NCI-H345 (cell line): ENCODE measurements around the gene CILP.
"Not testable (repeated sequence)": the region's sequence is repeated elsewhere in the genome, so short reads cannot be mapped to it uniquely, and the experiment has no call there.

Experiments used
- DNase-seq: peaks from one replicate; lab custom pipeline; 2025; lab: John Stamatoyannopoulos, UW

Gene CILP

DNA sequence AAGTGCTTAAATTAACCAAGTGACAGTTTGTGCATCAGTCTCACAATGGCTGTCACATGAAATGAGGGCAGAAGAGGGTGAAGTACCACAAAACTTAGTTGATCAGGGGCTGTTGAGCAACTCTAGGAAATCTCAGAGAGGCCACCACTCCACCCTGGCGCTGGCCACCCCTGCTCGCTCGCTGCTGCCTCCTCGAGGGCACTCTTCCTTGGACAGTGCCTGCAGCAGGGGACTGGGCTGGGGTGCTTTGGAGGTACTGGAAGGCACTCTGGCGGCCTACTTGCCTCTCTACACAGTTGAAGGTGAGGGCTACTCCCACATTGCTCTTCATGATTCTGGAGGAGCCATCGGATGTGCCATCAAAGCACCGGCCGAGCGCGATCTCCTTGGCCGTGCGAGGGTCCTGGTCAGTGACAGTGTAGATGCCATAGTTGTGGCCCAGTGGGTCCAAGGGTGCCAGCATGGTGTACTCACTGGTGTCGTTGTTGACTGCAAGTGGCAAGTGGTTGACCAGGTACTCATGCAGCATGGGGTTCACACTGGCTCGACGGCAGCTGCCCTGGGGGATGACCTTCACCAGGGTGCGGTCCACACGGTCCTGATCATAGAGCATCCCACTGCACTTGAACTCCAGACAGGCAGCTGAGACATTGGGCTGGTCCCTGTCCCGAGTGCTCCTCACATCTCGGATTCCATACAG lies 14.5 kb downstream of the CILP start:
- DNase-seq = no peak

DNA sequence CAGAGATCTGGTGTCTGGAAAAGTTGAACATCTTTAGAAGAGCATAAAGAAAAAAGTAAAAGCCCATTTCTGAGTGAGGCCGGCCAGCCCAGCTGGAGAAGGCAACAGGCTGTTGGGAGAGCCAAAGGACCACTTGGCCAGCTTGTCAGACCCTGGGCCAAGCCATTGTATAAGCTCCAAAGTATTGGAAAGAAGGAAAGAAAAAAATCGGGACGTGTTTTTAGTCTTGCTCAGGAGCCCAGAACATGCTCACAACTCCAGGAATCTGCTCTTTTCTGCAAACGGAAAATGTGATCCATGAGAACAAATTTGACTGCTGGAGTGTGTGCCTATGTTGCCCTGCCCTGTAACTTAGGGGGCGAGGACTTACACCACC lies 15.7 kb downstream of the CILP start:
- DNase-seq = no peak

DNA sequence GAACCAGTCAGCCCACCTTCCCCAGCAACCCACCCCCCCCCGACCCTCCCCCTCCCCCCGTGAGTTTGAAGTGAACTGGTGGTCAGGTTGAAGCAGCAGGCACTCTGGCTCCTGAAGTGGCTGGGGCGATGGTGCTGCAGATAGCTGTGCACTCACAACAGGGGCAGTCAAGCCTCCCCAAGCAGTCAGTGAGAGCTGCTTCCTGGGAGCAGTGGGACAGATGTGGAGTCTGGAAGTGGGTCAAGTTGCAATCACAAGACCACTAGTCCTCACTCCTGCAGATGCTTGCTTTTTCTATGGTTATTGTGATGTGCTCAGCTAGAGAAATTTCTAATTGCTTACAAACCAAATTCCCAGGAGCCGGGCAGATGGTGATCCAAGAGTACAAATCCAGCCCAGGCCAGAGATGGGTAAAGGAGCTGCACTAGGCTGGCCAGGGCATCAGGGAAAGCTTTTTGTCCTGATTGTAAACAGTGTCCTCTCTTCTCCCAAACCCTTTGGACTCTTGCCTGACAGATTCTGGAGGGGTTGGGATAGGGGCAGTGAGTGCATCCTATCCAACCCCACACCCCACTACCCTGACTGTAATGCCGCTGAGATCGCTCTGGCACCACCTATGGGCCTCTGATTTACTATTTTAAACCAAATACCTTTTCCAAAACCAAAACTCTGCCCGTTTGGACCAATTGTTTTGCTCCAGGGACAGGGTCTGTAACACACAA lies 16.3 kb downstream of the CILP start:
- no peak for DNase-seq

DNA sequence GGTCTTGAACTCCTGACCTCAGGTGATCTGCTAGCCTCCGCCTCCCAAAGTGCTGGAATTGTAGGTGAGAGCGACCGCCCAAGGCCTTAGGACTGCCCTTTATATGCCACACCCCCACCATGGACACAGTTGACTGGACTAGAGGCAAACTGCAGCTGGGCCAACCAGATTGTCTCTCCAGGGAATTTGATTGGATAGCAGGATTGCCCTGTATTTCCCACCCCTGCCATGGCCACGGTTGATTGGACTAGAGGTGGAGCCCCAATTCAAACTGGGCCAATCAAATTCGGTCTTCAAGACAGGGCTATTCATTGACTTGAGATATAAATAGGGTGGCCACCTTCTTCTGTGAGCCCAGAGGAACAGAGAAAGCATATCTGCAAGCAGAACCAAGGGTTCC lies 19.3 kb downstream of the CILP start:
- DNase-seq = no peak

DNA sequence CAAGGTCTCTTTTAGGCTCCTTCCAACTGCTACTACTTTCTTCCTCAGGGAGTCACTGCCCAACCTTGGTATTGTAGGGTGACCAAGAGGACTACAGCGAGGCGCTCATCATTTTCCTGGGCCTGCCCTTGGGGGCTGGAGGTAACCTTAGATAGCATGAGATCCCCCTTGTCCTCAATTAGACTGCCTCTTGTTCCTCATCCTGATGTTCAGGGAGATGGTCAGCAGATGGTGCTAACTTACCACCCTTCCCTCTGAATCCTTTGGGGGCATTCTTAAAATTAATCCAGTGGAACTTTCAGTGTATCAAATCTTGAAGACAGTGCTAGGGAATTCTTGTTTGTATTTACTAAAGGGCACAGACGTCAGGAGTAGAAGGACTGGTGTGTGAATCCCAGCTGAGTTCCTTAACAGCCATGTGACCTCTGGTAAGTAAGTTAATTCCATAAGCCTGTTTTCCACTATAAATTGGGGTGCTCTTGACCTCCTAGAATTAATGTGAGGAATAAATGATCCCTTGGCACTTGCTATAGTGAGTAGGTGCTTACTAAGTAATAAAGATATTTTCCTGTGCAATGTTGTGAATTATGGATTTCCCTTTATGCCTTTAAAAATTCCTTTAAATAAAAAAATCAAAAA lies 22.1 kb downstream of the CILP start:
- DNase-seq = peak; percentile 5

DNA sequence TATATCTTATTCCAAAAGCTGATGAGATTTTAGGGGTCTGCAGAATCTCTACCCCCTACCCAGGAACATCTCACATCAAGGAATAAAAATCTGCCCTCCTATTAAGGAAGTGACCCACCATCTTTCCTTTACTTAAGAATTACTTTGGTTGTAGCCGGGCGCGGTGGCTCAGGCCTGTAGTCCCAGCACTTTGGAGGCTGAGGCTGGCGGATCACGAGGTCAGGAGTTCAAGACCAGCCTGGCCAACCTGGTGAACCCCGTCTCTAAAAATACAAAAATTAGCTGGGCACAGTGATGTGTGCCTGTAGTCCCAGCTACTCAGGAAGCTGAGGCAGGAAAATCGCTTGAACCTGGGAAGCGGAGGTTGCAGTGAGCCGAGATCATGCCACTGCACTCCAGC lies 22.8 kb downstream of the CILP start:
- DNase-seq = not testable (repeated sequence)

DNA sequence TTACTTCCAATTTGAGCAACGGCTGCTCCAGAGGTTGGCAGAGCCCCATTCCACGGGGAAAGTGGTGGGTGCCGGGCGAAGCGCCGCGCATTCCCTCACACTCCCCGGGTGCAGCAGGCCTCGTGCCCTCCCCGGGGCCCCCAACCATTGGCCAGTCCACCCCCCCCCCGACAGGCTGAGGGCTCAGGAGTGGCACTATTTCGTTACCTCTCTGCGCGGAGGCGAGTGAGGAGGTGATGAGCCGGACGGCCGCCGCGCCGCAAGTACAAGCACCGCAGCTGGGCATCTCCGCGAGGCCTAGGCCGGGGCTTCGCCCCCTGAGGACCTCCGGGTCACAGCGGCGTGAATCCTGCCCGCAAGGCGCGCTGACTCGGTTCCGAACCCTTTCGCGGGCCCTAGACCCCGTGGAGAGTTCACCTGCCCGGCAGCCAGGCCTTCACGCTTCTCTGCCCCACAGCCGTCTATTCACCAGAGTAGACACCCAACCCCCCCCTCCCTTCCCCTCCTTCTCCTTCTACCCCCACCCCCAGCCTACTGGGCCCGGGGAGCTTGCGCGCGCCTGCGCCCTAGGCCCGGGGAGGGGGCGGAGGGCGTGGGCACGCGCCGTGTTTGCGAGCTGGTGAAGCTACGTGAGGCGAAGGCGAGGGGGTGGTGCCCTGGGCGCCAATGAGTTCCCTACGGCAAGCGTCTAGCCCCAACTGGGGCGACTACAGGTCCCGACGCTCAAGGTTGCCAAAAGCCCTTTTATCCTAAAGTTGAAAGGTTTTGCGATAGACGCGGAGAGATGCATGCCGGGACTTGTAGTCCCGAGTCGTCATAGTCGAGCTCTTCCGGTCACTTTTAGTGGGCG lies 26.2 kb downstream of the CILP start, which contains the start of gene CLPX:
Gene CLPX, minus strand, starts transcription at position 475 of the 850 bp plus-strand sequence. Its CDS starts 189 bp downstream, at position 286.
- peak; percentile 87 for DNase-seq

DNA sequence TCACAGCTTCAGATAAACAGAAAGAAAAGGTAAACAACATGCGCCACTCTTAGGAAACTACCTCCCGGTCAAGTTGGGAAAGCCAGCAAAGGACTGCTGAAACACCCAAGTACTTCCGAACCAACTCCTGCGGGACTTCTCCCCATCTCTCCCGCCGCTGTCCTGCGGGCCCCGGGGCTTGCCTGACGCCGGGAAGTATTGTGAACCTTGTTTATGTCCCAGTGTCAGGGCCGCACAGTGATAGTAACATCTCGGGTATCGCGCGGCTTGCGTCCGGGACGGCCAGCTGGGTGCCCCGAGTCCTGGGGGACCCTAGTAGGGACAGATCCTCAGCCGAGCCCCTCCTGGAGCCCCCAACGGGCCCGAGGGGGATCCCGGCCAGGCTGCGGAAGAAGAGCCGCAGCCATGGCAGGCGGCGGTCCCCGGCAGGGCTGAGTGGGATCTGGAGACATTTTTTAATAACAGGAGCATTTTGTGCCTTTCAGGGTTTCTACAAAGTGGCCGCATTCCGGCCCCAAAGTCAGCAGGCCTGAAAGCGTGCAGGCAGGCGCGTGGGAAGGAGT lies 26.9 kb downstream of the CILP start:
- DNase-seq = peak; percentile 8

DNA sequence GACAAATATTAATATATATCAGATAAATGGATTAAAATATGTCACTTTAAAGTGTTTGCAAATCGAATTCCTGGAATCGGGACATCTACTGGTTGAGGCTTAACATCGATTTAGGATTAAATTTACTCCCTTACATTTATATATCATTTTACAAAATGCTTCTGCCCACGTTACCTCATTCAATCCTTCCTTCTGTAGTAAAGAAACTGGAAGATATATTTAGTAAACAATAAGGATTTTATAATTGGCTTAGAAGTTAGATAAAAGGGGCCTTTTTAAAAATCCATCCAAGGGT lies 27.5 kb downstream of the CILP start:
- DNase-seq = no peak

DNA sequence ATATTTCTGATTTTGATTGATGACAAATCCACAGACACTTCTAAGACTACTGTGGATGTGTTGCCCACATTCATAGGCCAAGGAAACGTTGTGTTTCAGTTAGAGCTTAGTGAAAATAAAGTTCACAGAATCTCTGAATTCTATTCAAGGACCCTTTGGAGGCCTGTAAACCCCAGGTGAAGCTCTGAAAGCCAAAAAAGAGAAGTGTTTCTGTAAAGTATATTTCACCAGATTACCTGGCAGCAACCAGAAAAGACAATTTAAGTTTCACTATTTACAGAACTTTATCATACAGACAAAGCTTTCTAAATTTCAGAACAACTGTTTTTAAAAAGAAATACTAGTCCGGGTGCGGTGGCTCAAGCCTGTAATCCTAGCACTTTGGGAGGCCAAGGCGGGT lies 28.7 kb downstream of the CILP start:
- DNase-seq = no peak

DNA sequence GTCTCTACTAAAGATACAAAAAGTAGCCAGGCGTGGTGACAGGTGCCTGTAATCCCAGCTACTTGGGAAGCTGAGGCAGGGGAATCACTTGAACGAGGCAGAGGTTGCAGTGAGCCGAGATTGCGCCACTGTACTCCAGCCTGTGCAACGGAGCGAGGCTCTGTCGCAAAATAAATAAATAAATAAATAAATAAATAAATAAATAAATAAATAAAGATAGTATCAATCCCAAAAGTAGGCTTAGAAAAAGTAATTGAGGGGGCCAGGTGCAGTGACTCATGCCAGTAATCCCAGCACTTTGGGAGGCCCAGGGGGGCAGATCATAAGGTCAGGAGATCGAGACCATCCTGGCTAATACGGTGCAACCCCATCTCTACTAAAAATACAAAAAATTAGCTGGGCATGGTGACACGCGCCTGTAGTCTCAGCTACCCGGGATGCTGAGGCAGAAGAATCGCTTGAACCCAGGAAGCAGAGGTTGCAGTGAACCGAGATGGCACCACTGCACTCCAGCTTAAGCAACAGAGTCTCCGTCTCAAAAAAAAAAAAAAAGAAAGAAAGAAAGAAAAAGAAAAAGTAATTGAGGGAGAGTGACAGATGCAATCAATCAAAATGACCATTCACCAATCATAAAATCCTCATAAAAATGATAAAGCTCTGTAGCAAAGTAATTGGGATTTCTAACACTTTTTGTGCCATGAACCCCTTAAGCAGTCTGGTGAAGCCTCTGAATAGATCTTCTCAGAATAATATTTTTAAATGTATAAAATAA lies 29.5 kb downstream of the CILP start:
- DNase-seq = not testable (repeated sequence)

DNA sequence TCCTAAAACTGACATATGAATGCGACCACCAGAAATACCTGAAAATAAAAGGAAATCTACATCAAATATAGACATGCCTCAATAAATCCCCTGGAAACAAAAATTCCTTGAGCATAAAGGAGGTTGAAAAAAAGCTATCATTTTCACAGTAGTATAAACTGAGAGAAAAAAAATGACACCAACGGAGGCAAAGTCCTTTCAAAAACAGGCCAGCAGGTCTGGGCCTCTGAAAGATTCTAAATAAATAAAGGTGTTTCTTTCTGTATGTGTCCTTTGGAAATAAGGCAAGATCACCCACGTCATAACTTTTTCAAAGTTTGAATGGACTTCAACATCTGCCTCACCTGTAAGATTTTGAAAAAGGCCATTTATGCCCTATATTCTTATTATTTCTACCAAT lies 31.1 kb downstream of the CILP start:
- no peak for DNase-seq

DNA sequence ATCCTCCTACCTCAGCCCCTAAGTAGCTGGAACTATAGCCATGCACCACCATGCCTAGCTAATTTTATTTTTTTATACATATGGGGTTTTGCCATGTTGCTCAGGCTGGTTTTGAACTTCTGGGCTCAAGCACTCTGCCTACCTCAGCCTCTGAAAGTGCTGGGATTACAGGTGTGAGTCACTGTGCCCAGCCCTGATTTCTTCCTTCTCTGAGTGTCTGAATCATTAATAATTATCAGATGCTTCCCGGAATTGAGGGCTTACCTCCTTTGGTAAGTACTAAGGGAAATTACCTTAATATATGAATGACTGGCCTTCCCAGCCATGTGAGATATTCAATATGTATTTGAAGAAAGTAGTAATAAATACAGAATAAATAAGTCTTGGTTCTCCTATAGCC lies 33.4 kb downstream of the CILP start:
- no peak for DNase-seq

DNA sequence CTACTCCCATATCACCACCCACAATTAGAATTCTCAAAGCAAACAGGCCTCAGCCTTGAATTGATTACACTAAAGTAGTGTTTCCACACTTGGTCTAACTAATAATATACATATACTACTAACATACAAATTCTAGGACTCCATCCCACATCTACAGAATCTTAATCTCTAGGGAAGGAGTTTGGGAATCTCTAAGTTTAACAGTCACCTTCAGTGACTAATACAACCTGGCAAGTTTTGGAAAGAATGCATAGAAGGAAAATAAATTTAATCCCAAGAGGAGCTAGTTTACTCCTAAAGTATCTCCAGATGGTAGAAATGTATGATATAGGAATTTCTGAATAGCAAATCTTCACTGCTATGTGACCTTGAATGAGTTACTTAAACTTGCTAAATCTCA lies 35.2 kb downstream of the CILP start:
- no peak for DNase-seq

DNA sequence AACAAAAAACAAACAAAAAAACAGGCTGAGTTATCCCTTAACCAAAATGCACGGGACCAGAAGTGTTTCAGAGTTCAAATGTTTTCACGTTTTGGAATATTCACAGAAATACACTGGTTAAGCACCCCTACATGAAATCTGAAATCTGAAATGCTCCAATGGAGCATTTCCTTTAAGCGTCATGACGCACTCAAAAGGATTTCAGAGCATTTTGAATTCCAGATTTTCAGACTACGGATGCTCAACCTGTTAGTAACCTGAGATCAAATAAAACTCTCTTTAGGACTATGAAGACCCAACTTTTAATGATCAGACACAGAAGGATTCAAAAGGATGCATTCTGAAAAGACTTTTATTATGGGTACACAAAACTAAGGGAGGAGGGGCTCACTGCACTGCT lies 35.8 kb downstream of the CILP start:
- DNase-seq = no peak

DNA sequence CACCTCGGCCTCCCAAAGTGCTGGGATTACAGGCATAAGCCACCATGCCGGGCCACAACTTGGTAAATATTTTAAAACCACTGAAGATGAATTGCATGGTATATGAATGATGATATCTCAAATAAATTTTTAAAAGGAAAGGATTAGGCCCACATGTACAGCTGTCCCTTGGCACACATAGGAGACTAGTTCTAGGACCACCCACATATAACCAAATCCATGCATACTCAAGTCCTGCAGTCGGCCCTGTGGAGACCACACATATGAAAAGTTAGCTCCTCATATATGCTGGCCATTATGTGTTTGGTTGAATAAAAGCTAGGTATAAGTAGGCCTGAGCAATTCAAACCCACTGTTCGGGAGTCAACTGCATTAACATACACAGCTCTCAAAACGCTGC lies 36.8 kb downstream of the CILP start:
- no peak for DNase-seq

DNA sequence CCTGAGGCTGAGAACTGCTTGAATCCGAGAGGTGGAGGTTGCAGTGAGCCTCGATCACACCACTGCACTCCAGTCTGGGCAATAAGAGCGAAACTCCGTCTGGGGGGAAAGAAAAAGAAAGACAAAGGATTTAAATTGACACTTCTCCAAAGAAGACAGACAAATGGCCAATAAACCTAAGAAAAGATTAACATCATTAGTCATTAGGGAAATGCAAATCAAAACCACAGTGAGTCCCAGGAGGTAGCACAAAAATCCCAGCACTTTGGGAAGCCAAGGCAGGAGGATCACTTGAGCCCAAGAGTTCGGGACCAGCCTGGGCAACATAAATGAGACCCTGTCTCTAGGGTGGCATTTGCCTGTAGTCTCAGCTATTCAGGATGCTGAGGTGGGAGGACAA lies 38.7 kb downstream of the CILP start:
- no peak for DNase-seq

DNA sequence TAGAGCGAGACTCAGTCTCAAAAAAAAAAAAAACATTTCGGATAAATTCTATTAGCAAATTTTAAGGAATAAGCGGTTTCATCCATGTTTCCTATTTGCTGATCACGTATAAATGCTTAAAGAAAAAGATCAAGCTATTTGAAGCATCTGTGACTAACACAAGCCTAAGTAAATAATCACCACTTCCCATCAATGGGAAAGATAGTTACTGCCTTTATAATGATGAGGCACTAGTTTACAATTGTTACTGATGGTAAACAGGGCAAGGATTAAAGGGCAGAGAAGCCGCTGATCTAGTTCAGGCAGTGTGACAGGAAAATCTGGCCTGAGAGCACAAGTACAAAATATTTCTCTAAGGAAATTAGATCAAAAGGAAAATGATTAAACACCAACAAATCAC lies 39.8 kb downstream of the CILP start:
- no peak for DNase-seq

DNA sequence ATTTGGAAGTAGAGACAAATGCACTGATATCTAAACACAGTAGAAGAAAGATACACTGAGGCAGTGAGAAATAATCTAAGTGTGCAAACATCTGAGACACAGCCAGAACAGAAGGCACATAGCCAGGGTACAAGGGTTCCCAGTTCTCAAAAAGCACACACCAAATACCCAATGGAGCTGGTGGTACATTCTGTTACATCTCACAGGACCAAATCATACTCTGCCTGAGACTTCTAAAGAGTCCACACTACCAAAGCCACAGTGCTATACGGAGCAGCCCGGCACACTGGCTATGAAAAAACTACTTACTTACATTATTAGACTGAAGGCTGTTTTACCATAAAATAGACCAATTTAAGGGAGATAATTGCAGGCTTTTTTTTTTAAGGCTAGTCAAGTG lies 45.4 kb downstream of the CILP start:
- DNase-seq = no peak

DNA sequence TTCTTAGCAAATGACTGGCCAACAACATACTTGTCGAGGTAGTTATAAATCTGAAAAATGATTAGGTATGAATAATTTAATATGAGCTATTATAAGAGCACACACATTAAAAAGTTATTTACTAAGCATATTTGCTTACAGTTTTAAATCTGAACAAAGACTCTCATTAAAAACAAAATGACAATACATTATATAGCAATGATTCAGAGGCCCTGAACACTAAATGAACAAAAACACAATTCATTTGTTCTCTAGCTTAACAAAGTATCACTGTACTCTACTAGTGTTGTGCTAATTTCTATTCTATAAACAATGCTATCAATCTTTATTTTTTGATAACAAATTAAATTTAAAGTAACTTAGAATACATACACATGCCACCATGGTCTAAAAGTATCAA lies 47.1 kb downstream of the CILP start:
- DNase-seq = no peak

DNA sequence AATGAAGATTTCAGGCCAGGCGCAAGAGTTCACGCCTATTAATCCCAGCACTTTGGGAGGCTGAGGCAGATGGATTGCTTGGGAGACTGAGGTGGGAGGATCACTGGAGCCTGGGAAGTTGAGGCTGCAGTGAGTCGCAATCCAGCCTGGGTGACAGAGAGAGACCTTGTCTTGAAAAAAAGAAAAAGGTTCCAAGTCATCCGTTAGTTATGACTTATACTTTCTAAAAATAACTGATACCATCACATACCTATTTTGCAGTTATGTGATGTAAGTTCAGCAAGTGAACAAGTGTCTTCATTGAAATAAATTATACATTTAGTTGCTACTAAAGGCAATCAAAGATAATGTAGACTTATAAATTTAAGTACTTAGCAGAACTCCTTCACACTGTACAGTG lies 48.2 kb downstream of the CILP start:
- DNase-seq = no peak

DNA sequence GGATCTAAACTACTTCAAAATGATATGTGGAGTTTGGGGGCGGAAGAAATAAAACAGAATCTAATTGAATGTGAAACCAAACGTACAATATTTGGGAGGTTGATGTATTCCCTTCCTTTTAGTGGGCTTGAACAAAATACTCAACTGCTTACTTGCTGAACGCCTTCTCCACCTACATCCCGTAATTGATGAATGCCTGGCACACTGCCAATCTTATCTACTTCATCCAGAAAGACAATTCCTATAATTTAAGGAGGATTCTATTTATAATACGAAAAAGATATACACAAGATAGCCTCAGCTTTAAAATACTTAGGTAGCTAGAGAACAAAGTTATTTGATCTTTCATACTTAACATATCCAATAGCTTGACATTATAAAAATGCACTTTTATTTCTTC lies 54.6 kb downstream of the CILP start:
- no peak for DNase-seq
